Fibroblast of lung (primary cell): ENCODE data around the gene FOXR2. TPM values are rescaled to one million over a fixed set of nuclear protein-coding genes. Genes with fewer than 3 reads are reported as not detected.

Experiments used
- DNase-seq, 2 donors: peaks; one replicate each; pipeline versions ENCODE4 v3.0.0 to v3.0.0-alpha.2; 2010; ENCODE audit warnings: low read depth in 2 of 2
- H2AFZ ChIP-seq: 2 replicates; pipeline ENCODE4 v1.5.1; 2012; ENCODE audit warnings: low read length, control low read depth, inconsistent platforms
- H3K27ac ChIP-seq: 2 replicates; pipeline ENCODE4 v1.5.1; 2011; ENCODE audit warnings: low read length, control low read depth; ENCODE audit not compliant: insufficient read depth
- H3K27me3 ChIP-seq: 2 replicates; pipeline ENCODE4 v1.5.1; 2011; ENCODE audit warnings: mild to moderate bottlenecking, low read length; ENCODE audit not compliant: control insufficient read depth, insufficient read depth
- H3K36me3 ChIP-seq: 2 replicates; pipeline ENCODE4 v1.5.1; 2011; ENCODE audit warnings: low read length; ENCODE audit not compliant: control insufficient read depth, insufficient read depth
- H3K4me1 ChIP-seq: 2 replicates; pipeline ENCODE4 v1.5.1; 2011; ENCODE audit warnings: low read length; ENCODE audit not compliant: control insufficient read depth, insufficient read depth; ENCODE audit errors: extremely low read depth
- H3K4me2 ChIP-seq: 2 replicates; pipeline ENCODE4 v1.5.1; 2011; ENCODE audit warnings: low read length, control low read depth; ENCODE audit not compliant: insufficient read depth; ENCODE audit errors: extremely low read depth
- H3K4me3 ChIP-seq, 4 experiments: fragments of 200-600 bp in 1 of 4; sonication (generic) in 1 of 4; replicated peaks in 1 of 4; 2 replicates each; pipeline ENCODE4 v1.5.1; 2011 to 2016; ENCODE audit warnings: low read length in 4 of 4, low read depth in 3 of 4, mild to moderate bottlenecking in 3 of 4, control low read depth in 2 of 4, inconsistent platforms in 1 of 4, mixed read lengths in 1 of 4; ENCODE audit not compliant: insufficient read depth in 1 of 4; ENCODE audit errors: control extremely low read depth in 1 of 4
- H3K79me2 ChIP-seq: 2 replicates; pipeline ENCODE4 v1.5.1; 2012; ENCODE audit warnings: mild to moderate bottlenecking, low read length, inconsistent platforms; ENCODE audit not compliant: control insufficient read depth, insufficient read depth
- H3K9ac ChIP-seq: 2 replicates; pipeline ENCODE4 v1.5.1; 2011; ENCODE audit warnings: mild to moderate bottlenecking, low read length, control low read depth; ENCODE audit not compliant: insufficient read depth
- H3K9me3 ChIP-seq: 2 replicates; pipeline ENCODE4 v1.5.1; 2012; ENCODE audit warnings: low read depth, low read length; ENCODE audit not compliant: control insufficient read depth, insufficient read depth
- H4K20me1 ChIP-seq: 2 replicates; pipeline ENCODE4 v1.5.1; 2011; ENCODE audit warnings: low read length; ENCODE audit not compliant: control insufficient read depth, insufficient read depth; ENCODE audit errors: extremely low read depth
- EZH2 ChIP-seq: IDR thresholded peaks from 2 replicates; pipeline ENCODE4 v1.5.1; 2012; ENCODE audit warnings: low read length, control low read depth, mild to moderate bottlenecking; ENCODE audit errors: missing control alignments
- polyA plus RNA-seq, 2 donors: library from polyadenylated mRNA; depleted of rRNA in 1 of 2; stranded (reverse) in 1 of 2; unstranded in 1 of 2; fragments of >200 nt; gene quantifications; 2 replicates each; pipeline ENCODE4 v1.2.1, GENCODE V29; 2011 to 2012; ENCODE audit warnings: missing spikeins in 1 of 2
- total RNA-seq: library from RNA; depleted of rRNA; stranded (reverse); fragments of >200 nt; gene quantifications from 2 replicates; pipeline ENCODE4 v1.2.1, GENCODE V29; 2014
- TF ChIP-seq, protein P1 (sequence below), 2 donors: IDR thresholded peaks in 1 of 2; conservative IDR thresholded peaks in 1 of 2; 1 replicate in 1 of 2; 2 replicates in 1 of 2; pipeline ENCODE4 v1.5.1; 2011 to 2012; ENCODE audit warnings: low read length in 2 of 2, control low read depth in 1 of 2, inconsistent platforms in 1 of 2, low read depth in 1 of 2, mild to moderate bottlenecking in 1 of 2

Gene FOXR2
- total and polyA plus RNA-seq, 2 donors (not counting 1 experiment from before 2014, with no cell fraction given): not detected

DNA sequence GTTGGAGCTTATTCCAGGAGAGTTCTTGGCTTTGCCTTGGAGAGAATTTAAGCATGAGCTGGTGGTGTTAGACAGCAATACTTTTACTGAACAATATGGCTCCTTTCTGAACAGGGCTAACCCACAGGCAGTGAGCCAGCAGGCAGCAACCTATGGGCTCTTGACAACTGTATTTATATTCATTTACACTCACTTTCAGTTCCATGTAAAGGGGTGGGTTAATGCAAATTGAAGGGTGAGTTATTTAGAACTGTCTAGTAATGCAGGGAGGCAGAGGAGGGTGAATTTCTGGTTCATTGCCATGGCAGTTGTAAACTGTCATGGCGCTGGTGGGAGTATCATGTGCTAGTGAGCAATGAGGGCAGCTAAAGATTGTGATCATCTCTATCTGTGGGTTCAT, 15.7 kb downstream of the FOXR2 start:
- Histone ChIP-seq H3K27me3 (no peaks in the 10 kb centered on the region), H3K27ac (no peak overlapping the region), H3K9ac (no peak overlapping the region), H3K79me2 (no peaks in the 10 kb centered on the region), H3K4me2 (no peak overlapping the region), H2AFZ (no peak overlapping the region), H3K4me1 (no peaks in the 10 kb centered on the region), H4K20me1 (no peaks in the 10 kb centered on the region), H3K4me3 (no peak overlapping the region), H3K9me3 (no peaks in the 10 kb centered on the region), H3K36me3 (no peaks in the 10 kb centered on the region)
- TF ChIP-seq, protein P1, sequence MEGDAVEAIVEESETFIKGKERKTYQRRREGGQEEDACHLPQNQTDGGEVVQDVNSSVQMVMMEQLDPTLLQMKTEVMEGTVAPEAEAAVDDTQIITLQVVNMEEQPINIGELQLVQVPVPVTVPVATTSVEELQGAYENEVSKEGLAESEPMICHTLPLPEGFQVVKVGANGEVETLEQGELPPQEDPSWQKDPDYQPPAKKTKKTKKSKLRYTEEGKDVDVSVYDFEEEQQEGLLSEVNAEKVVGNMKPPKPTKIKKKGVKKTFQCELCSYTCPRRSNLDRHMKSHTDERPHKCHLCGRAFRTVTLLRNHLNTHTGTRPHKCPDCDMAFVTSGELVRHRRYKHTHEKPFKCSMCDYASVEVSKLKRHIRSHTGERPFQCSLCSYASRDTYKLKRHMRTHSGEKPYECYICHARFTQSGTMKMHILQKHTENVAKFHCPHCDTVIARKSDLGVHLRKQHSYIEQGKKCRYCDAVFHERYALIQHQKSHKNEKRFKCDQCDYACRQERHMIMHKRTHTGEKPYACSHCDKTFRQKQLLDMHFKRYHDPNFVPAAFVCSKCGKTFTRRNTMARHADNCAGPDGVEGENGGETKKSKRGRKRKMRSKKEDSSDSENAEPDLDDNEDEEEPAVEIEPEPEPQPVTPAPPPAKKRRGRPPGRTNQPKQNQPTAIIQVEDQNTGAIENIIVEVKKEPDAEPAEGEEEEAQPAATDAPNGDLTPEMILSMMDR (conservative IDR thresholded peaks at IDR 0.05 in 1 of 2, IDR thresholded peaks at IDR 0.05 in 1 of 2; ENCODE audit: low read depth in 1 of 2, low read length in 2 of 2): no peak
- TF ChIP-seq EZH2: no peak
- no peak for DNase-seq

DNA sequence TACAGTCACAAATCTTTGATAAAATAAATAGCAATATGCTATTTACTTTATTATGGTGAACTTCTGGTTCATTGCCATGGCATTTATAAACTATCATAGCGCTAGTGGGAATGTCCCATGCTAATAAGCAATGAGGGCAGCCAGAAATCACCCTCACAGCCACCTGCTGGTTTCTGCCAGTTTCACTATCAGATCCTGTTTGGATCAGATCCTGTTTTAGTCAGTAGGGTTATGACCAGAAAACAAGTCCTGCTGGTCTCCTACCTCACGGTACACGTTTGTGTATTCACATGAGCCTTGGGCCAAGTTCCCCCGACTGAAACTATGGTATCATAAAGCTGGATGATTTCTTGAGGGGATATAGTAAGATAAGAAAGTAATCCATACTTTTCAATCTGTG, 17.7 kb downstream of the FOXR2 start:
- Histone ChIP-seq H3K9me3 (no peaks in the 10 kb centered on the region), H3K9ac (no peak overlapping the region), H3K36me3 (no peaks in the 10 kb centered on the region), H3K4me2 (no peak overlapping the region), H4K20me1 (no peaks in the 10 kb centered on the region), H3K79me2 (no peaks in the 10 kb centered on the region), H3K27me3 (no peaks in the 10 kb centered on the region), H3K27ac (no peak overlapping the region), H3K4me1 (no peaks in the 10 kb centered on the region), H3K4me3 (no peak overlapping the region), H2AFZ (no peak overlapping the region)
- DNase-seq: no peak
- TF ChIP-seq, protein P1 (conservative IDR thresholded peaks at IDR 0.05 in 1 of 2, IDR thresholded peaks at IDR 0.05 in 1 of 2; ENCODE audit: low read depth in 1 of 2, low read length in 2 of 2): no peak
- TF ChIP-seq EZH2: no peak

DNA sequence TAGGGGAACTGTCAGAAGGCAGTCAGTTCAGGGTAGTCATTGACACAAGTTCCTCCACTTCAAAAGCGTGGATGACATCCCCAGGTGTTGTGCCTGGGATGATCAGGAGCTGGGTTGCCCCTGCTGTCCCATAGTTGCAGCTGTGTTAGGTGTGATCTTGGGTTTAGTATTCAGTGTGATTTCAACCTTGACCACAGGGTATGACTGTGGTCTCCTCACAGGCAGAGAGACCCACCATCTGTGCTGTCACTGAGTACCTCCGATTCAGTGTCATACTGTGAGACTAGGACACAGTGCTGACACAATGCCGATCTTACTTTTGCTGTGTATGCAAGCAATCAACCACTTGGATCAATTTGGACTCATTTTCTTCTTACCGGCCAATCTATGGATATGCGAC, 25.2 kb downstream of the FOXR2 start:
- no peaks in the 10 kb centered on the region for H3K27me3 ChIP-seq
- TF ChIP-seq, protein P1 (conservative IDR thresholded peaks at IDR 0.05 in 1 of 2, IDR thresholded peaks at IDR 0.05 in 1 of 2; ENCODE audit: low read depth in 1 of 2, low read length in 2 of 2): no peak
- TF ChIP-seq EZH2: no peak
- DNase-seq: no peak
- H2AFZ ChIP-seq: no peak overlapping the region
- no peak overlapping the region for H3K4me3 ChIP-seq
- no peaks in the 10 kb centered on the region for H3K4me1 ChIP-seq
- H3K4me2 ChIP-seq: no peak overlapping the region
- no peaks in the 10 kb centered on the region for H3K79me2 ChIP-seq
- no peaks in the 10 kb centered on the region for H3K9me3 ChIP-seq
- H3K36me3 ChIP-seq: no peaks in the 10 kb centered on the region
- H3K9ac ChIP-seq: no peak overlapping the region
- H3K27ac ChIP-seq: no peak overlapping the region
- no peaks in the 10 kb centered on the region for H4K20me1 ChIP-seq
